ENCODE measurements around the gene SLC13A5. TPM values are rescaled to one million over a fixed set of nuclear protein-coding genes. Genes with fewer than 3 reads are reported as not detected.

SLC13A5 gene
- total and polyA plus RNA-seq, 9 of the 15 experiments (the other 6 are each of a cell fraction or from before 2014, with no cell fraction given): 0.04 TPM; not detected in 8

- no TSS peak for BruUV-seq (replicated peaks)
- Histone ChIP-seq H3K4me3 (no peak overlapping the region), H3K4me1 (replicated peaks in 1 of 2; ENCODE audit: control insufficient read depth in 2 of 2, insufficient read depth in 2 of 2, low read length in 2 of 2) (peaks cover 0 to 3% of the 10 kb centered on the region in 2 experiments; a peak in 1 of 5 replicates), H4K20me1 (replicated peaks; ENCODE audit: control insufficient read depth, insufficient read depth, low read length) (no peaks in the 10 kb centered on the region), H2AFZ (ENCODE audit: low read depth, low read length) (no peak overlapping the region), H3K9me1 (ENCODE audit: control insufficient read depth, insufficient read depth, low read length) (no peaks in the 10 kb centered on the region), H3K9ac (ENCODE audit: insufficient read depth in 1 of 2, low read depth in 2 of 2, low read length in 2 of 2) (no peak overlapping the region), H3K27me3 (ENCODE audit: control insufficient read depth in 2 of 2, insufficient read depth in 2 of 2, low read length in 2 of 2) (peaks cover 0 to 14% of the 10 kb centered on the region in 2 experiments; a peak in 3 of 5 replicates), H3K27ac (ENCODE audit: extremely low read depth, low read depth, low read length) (no peak overlapping the region), H3K9me3 (replicated peaks; ENCODE audit: control insufficient read depth, insufficient read depth, low read depth, low read length) (no peaks in the 10 kb centered on the region), H3K36me3 (ENCODE audit: control insufficient read depth, insufficient read depth, low read length) (no peaks in the 10 kb centered on the region), H3K4me2 (ENCODE audit: insufficient read depth, low read length) (no peak overlapping the region), H3K79me2 (ENCODE audit: control insufficient read depth, insufficient read depth, low read length) (no peaks in the 10 kb centered on the region)
- in situ Hi-C loops (cut with MboI): no loop called here
- ChIA-PET CTCF (ENCODE audit: low intra/inter-chr PET ratio) (no interaction called here), POLR2A (no interaction called here)
- ATAC-seq: no peak
- WGBS (ENCODE audit: insufficient coverage, low coverage, missing lambda C conversion rate): 35% methylated on average over 2 of the region's 2 CpGs
- DNase-seq (ENCODE audit: extremely low read depth in 1 of 4, low spot score in 3 of 4): no peak
- FAIRE-seq: no peak
- intact Hi-C loops (cut with micrococcal nuclease): loop anchor here (5.0 kb wide), 1 partner anchor 265 kb away; the partner anchor contains the start of gene BCL6B
- no peak for TF ChIP-seq ATF3 (IDR thresholded peaks at IDR 0.05)
- TF ChIP-seq ATF3 (CRISPR knock-in tag; conservative IDR thresholded peaks at IDR 0.05): no peak
- TF ChIP-seq FOS (IDR thresholded peaks at IDR 0.05; ENCODE audit: extremely low read depth, insufficient read length): no peak
- TF ChIP-seq POLR2H (tag; IDR thresholded peaks at IDR 0.05; ENCODE audit: low read depth): no peak
- no peak for TF ChIP-seq NR2C2 (CRISPR knock-in tag; IDR thresholded peaks at IDR 0.05)
- TF ChIP-seq NR2C2 (tag; IDR thresholded peaks at IDR 0.05): no peak
- no peak for TF ChIP-seq HBP1 (CRISPR knock-in tag; IDR thresholded peaks at IDR 0.05)
- TF ChIP-seq PHF20 (IDR thresholded peaks at IDR 0.05; ENCODE audit: partially characterized antibody): no peak
- TF ChIP-seq UBTF (IDR thresholded peaks at IDR 0.05; ENCODE audit: borderline replicate concordance in 1 of 2, low read depth in 2 of 2, low read length in 2 of 2): no peak
- TF ChIP-seq POLR2B (IDR thresholded peaks at IDR 0.05; ENCODE audit: low read depth, partially characterized antibody): no peak
- TF ChIP-seq BRF2 (IDR thresholded peaks at IDR 0.05; ENCODE audit: borderline replicate concordance, insufficient read depth, insufficient read length): no peak
- no peak for TF ChIP-seq TCF3 (CRISPR knock-in tag; IDR thresholded peaks at IDR 0.05)
- no peak for TF ChIP-seq TRIM25 (IDR thresholded peaks at IDR 0.05; ENCODE audit: borderline replicate concordance)
- TF ChIP-seq ZNF764 (CRISPR knock-in tag; IDR thresholded peaks at IDR 0.05; ENCODE audit: low read depth): no peak
Observed at GRCh38 chr17:6757747-6758146, 44.6 kb upstream of the SLC13A5 start.
